Neural progenitor cell (in vitro differentiated cells): ENCODE data around the gene DACH1.

Experiments used
- EZH2 ChIP-seq: fragments of 200-600 bp; sonication (generic); IDR thresholded peaks from 2 replicates; pipeline ENCODE4 v1.6.1; 2017; ENCODE audit warnings: antibody characterized with exemption, mild to moderate bottlenecking, moderate library complexity
- TF ChIP-seq, protein P1 (sequence below): fragments of 200-600 bp; sonication (generic); IDR thresholded peaks from 2 replicates; pipeline ENCODE4 v1.5.1; 2017; ENCODE audit warnings: antibody characterized with exemption, mild to moderate bottlenecking

GRCh38 chr13:71625694-71626093 lies 241.3 kb downstream of the DACH1 start:
- TF ChIP-seq, protein P1, sequence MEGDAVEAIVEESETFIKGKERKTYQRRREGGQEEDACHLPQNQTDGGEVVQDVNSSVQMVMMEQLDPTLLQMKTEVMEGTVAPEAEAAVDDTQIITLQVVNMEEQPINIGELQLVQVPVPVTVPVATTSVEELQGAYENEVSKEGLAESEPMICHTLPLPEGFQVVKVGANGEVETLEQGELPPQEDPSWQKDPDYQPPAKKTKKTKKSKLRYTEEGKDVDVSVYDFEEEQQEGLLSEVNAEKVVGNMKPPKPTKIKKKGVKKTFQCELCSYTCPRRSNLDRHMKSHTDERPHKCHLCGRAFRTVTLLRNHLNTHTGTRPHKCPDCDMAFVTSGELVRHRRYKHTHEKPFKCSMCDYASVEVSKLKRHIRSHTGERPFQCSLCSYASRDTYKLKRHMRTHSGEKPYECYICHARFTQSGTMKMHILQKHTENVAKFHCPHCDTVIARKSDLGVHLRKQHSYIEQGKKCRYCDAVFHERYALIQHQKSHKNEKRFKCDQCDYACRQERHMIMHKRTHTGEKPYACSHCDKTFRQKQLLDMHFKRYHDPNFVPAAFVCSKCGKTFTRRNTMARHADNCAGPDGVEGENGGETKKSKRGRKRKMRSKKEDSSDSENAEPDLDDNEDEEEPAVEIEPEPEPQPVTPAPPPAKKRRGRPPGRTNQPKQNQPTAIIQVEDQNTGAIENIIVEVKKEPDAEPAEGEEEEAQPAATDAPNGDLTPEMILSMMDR, result no peak
- no peak for TF ChIP-seq EZH2
